OCI-LY7 (cell line): ENCODE measurements around the gene KRT37. TPM values are rescaled to one million over a fixed set of nuclear protein-coding genes. Genes with fewer than 3 reads are reported as not detected.

Experiments
- BruUV-seq: library from RNA; stranded (reverse); fragments of 400-500 nt; replicated peaks from 2 replicates; lab custom pipeline; 2021; lab: Mats Ljungman, UMichigan
- CTCF ChIA-PET: fragments of 300-600 bp; sonication (Branson Sonifier 250); formaldehyde crosslinking; loops from one replicate; lab custom pipeline; 2022; ENCODE audit warnings: antibody characterized with exemption; ENCODE audit not compliant: unreplicated experiment; lab: Charles Lee
- POLR2A ChIA-PET: fragments of 300-600 bp; sonication (Branson Sonifier 250); formaldehyde crosslinking; loops from one replicate; lab custom pipeline; 2022; ENCODE audit warnings: antibody characterized with exemption; lab: Charles Lee
- DNase-seq: peaks from one replicate; pipeline ENCODE4 v3.0.0-alpha.2; 2015; ENCODE audit warnings: low spot score
- H2AFZ ChIP-seq: fragments of 200-600 bp; sonication (generic), shearing (Covaris generic); 2 replicates; pipeline ENCODE4 v1.6.1; 2014; ENCODE audit warnings: mild to moderate bottlenecking, antibody characterized with exemption, low read length, moderate library complexity
- H3K27ac ChIP-seq: fragments of 200-600 bp; sonication (generic); 2 replicates; pipeline ENCODE4 v1.5.1; 2014; ENCODE audit warnings: mixed run types, low read depth, mild to moderate bottlenecking, moderate library complexity, low read length, inconsistent platforms; ENCODE audit not compliant: poor library complexity, severe bottlenecking
- H3K36me3 ChIP-seq: fragments of 200-600 bp; sonication (generic); 2 replicates; pipeline ENCODE4 v1.6.1; 2014; ENCODE audit warnings: mild to moderate bottlenecking, antibody characterized with exemption, low read length, moderate library complexity, mixed read lengths; ENCODE audit not compliant: insufficient read depth
- H3K4me1 ChIP-seq: fragments of 200-600 bp; sonication (generic); 2 replicates; pipeline ENCODE4 v1.5.1; 2014; ENCODE audit warnings: mild to moderate bottlenecking, low read length; ENCODE audit not compliant: insufficient read depth, poor library complexity, severe bottlenecking
- H3K4me2 ChIP-seq: fragments of 200-600 bp; sonication (generic); 2 replicates; pipeline ENCODE4 v1.6.1; 2014; ENCODE audit warnings: mild to moderate bottlenecking, low read length
- H3K4me3 ChIP-seq: fragments of 200-600 bp; sonication (generic); 2 replicates; pipeline ENCODE4 v1.5.1; 2014; ENCODE audit warnings: mild to moderate bottlenecking, low read depth, low read length; ENCODE audit not compliant: poor library complexity, severe bottlenecking
- H3K79me2 ChIP-seq: fragments of 200-600 bp; sonication (generic); 2 replicates; pipeline ENCODE4 v1.6.1; 2016; ENCODE audit warnings: low read depth, mild to moderate bottlenecking, low read length, moderate library complexity, mixed read lengths; ENCODE audit not compliant: insufficient read depth
- H3K9me2 ChIP-seq: fragments of 200-600 bp; sonication (generic); 2 replicates; pipeline ENCODE4 v1.6.1; 2016; ENCODE audit warnings: mild to moderate bottlenecking, low read length, mixed read lengths; ENCODE audit not compliant: insufficient read depth
- H3K9me3 ChIP-seq: fragments of 200-600 bp; sonication (generic); 2 replicates; pipeline ENCODE4 v1.6.1; 2014; ENCODE audit warnings: mild to moderate bottlenecking, mixed run types, low read length, mixed read lengths
- H4K20me1 ChIP-seq: fragments of 200-600 bp; sonication (generic); 2 replicates; pipeline ENCODE4 v1.6.1; 2014; ENCODE audit warnings: mild to moderate bottlenecking, antibody characterized with exemption, low read length, moderate library complexity, mixed read lengths; ENCODE audit not compliant: insufficient read depth
- EZH2phosphoT487 ChIP-seq: fragments of 200-600 bp; sonication (generic); IDR thresholded peaks from 2 replicates; pipeline ENCODE4 v1.6.1; 2018; ENCODE audit warnings: low read depth, borderline replicate concordance, mild to moderate bottlenecking, mixed run types, antibody characterized with exemption, low read length, moderate library complexity, mixed read lengths
- intact Hi-C: fragments of 100-400 bp; cut with micrococcal nuclease; formaldehyde crosslinking; loops from one replicate; pipeline ENCODE4 v1.10.0; 2022; ENCODE audit not compliant: unreplicated experiment
- total RNA-seq, 2 experiments: library from RNA; depleted of rRNA in 1 of 2; stranded (reverse); fragments of >200 nt in 1 of 2; shearing (Covaris generic) in 1 of 2; gene quantifications; 2 replicates each; pipeline ENCODE4 v1.2.3, GENCODE V29; 2014 to 2022
- TF ChIP-seq, protein P1 (sequence below): fragments of 200-600 bp; sonication (generic); conservative IDR thresholded peaks from 2 replicates; pipeline ENCODE4 v1.5.1; 2014; ENCODE audit warnings: mild to moderate bottlenecking, antibody characterized with exemption, low read length, moderate library complexity, mixed read lengths

KRT37 gene
- total RNA-seq, 2 experiments from 2014 or later: not detected

DNA sequence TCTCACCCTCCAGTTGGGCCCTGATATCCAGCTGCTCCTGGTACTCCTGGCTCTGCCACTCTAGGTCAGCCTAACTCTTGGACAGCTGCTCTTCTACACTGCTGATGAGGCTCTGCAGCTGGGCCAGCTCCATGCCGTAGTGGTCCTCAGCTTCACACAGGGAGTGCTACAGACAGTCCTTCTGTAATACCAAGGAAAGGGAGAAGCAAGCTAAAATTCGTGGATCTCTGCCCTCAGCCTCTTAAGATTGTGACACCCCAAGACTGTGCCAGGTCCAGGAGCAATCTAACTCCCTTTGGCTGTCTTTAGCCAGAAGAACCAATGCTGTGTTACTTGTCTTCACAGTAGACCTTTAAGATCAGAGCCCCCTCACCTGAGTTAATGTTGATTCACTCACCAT, 24.1 kb upstream of the KRT37 start:
- H3K4me3 ChIP-seq: no peak overlapping the region
- no TSS peak for BruUV-seq
- H3K27ac ChIP-seq: no peak overlapping the region
- no peaks in the 10 kb centered on the region for H3K36me3 ChIP-seq
- no peaks in the 10 kb centered on the region for H3K9me2 ChIP-seq
- ChIA-PET POLR2A (interaction anchor here (0.8 kb wide), 1 partner anchor 14 kb away, joined by 3 read pairs; no protein-coding TSS in a partner anchor), CTCF (no interaction called here)
- no peak for TF ChIP-seq EZH2phosphoT487
- TF ChIP-seq, protein P1, sequence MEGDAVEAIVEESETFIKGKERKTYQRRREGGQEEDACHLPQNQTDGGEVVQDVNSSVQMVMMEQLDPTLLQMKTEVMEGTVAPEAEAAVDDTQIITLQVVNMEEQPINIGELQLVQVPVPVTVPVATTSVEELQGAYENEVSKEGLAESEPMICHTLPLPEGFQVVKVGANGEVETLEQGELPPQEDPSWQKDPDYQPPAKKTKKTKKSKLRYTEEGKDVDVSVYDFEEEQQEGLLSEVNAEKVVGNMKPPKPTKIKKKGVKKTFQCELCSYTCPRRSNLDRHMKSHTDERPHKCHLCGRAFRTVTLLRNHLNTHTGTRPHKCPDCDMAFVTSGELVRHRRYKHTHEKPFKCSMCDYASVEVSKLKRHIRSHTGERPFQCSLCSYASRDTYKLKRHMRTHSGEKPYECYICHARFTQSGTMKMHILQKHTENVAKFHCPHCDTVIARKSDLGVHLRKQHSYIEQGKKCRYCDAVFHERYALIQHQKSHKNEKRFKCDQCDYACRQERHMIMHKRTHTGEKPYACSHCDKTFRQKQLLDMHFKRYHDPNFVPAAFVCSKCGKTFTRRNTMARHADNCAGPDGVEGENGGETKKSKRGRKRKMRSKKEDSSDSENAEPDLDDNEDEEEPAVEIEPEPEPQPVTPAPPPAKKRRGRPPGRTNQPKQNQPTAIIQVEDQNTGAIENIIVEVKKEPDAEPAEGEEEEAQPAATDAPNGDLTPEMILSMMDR: no peak
- H3K9me3 ChIP-seq: no peaks in the 10 kb centered on the region
- H4K20me1 ChIP-seq: no peaks in the 10 kb centered on the region
- H3K4me2 ChIP-seq: no peak overlapping the region
- no peaks in the 10 kb centered on the region for H3K79me2 ChIP-seq
- no peak overlapping the region for H2AFZ ChIP-seq
- H3K4me1 ChIP-seq: no peaks in the 10 kb centered on the region
- intact Hi-C loops: no loop called here
- no peak for DNase-seq

DNA sequence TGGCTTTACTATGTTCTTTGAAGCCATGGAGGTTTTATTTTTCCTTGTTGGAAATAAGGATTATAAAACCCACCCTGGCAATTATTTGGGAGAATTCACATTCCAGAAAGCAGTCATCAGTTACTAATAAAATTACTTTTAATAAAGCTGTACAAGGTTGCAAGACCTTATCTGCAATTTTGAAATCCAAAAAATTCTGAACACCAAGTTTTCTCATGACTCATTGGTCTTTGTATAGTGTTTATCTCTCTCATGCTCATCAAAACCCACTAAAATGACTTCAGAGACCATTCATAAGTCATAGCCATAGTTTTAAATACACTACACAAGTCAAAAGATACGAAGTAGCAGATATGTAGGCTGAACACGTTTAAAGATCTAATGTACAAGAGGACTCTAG, 22.4 kb upstream of the KRT37 start:
- Histone ChIP-seq H4K20me1 (no peaks in the 10 kb centered on the region), H3K4me3 (no peak overlapping the region), H3K79me2 (no peaks in the 10 kb centered on the region), H3K36me3 (no peaks in the 10 kb centered on the region), H2AFZ (no peak overlapping the region), H3K4me1 (no peaks in the 10 kb centered on the region), H3K27ac (no peak overlapping the region), H3K9me3 (no peaks in the 10 kb centered on the region), H3K9me2 (no peaks in the 10 kb centered on the region), H3K4me2 (no peak overlapping the region)
- ChIA-PET POLR2A (no interaction called here), CTCF (no interaction called here)
- intact Hi-C loops: no loop called here
- TF ChIP-seq, protein P1: no peak
- no peak for TF ChIP-seq EZH2phosphoT487
- BruUV-seq: no TSS peak
- DNase-seq: no peak

DNA sequence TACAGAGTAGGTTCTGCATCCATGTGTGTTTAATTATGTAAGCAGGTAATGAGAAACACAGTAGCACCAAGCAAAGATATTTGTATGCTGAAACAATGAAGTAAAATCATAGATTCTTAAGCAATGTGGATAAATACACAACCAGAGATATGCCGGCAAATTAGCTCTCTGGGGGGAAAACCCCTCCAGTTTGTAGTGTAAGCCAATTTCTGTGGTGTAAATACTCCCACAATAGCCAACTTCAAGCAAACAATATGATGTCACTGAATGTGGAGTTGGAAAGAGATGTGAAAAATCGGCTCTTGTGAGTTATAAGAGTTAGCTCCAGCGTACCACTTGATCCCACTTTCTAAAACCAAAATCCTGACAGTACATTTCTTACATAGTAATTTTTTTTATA, 20.3 kb upstream of the KRT37 start:
- intact Hi-C loops: no loop called here
- Histone ChIP-seq H2AFZ (no peak overlapping the region), H3K79me2 (no peaks in the 10 kb centered on the region), H3K9me2 (no peaks in the 10 kb centered on the region), H3K36me3 (no peaks in the 10 kb centered on the region), H3K4me1 (no peaks in the 10 kb centered on the region), H3K4me2 (no peak overlapping the region), H3K9me3 (no peaks in the 10 kb centered on the region), H3K27ac (no peak overlapping the region), H4K20me1 (no peaks in the 10 kb centered on the region), H3K4me3 (no peak overlapping the region)
- BruUV-seq: no TSS peak
- ChIA-PET POLR2A (no interaction called here), CTCF (no interaction called here)
- no peak for TF ChIP-seq EZH2phosphoT487
- TF ChIP-seq, protein P1: no peak
- no peak for DNase-seq
